ENCODE data around the gene RFPL3.

The RFPL3 gene

DNA sequence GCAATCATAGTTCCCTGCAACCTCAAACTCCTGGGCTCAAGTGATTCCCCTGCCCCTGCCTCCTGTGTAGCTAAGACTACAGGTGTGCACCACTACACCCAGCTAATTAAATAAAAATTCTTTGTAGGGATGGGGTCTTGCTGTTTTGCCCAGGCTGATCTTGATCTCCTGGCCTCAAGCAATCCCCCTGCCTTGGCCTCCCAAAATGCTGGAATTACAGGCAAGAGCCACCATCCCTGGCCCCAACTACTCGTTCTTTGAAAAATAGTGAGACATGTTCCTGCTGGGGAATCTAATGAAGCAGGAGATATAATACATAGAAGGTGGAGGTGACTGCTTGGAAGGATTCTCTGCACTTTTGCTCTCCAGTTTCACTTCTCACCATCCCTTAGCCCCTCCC, 40.1 kb upstream of the RFPL3 start:
- TF ChIP-seq, protein P1, sequence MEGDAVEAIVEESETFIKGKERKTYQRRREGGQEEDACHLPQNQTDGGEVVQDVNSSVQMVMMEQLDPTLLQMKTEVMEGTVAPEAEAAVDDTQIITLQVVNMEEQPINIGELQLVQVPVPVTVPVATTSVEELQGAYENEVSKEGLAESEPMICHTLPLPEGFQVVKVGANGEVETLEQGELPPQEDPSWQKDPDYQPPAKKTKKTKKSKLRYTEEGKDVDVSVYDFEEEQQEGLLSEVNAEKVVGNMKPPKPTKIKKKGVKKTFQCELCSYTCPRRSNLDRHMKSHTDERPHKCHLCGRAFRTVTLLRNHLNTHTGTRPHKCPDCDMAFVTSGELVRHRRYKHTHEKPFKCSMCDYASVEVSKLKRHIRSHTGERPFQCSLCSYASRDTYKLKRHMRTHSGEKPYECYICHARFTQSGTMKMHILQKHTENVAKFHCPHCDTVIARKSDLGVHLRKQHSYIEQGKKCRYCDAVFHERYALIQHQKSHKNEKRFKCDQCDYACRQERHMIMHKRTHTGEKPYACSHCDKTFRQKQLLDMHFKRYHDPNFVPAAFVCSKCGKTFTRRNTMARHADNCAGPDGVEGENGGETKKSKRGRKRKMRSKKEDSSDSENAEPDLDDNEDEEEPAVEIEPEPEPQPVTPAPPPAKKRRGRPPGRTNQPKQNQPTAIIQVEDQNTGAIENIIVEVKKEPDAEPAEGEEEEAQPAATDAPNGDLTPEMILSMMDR (IDR thresholded peaks at IDR 0.05; ENCODE audit: low read depth, low read length): no peak
- DNase-seq (ENCODE audit: extremely low read depth, low read depth): no peak

GRCh38 chr22:32318361-32318760, 39.3 kb upstream of the RFPL3 start:
- DNase-seq (ENCODE audit: extremely low read depth, low read depth): no peak
- TF ChIP-seq, protein P1 (IDR thresholded peaks at IDR 0.05; ENCODE audit: low read depth, low read length): no peak

- DNase-seq (ENCODE audit: extremely low read depth, low read depth): no peak
- TF ChIP-seq, protein P1 (IDR thresholded peaks at IDR 0.05; ENCODE audit: low read depth, low read length): no peak
These were observed 37.7 kb upstream of the RFPL3 start for GRCh38 chr22:32319861-32320406.

DNA sequence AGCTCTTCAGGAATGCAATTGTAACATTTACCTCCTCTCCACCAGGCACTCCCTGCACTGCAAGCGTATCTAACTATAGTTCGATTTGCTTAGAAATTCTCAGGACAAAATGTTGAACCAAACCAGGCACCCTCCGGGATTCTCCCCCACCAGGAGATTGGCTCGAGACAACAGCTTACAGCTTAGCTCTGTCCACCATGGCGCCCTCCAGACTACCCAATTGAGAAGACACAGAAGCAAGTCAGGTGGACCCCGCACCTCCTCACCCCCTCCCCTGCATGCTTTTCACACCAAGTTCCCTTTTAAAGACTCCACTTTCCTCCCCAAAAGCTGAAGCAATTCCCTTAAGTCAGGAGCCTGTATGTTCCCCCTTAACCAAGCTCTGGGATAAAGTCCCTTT, 34.7 kb upstream of the RFPL3 start:
- no peak for DNase-seq (ENCODE audit: extremely low read depth, low read depth)
- TF ChIP-seq, protein P1 (IDR thresholded peaks at IDR 0.05; ENCODE audit: low read depth, low read length): no peak

DNA sequence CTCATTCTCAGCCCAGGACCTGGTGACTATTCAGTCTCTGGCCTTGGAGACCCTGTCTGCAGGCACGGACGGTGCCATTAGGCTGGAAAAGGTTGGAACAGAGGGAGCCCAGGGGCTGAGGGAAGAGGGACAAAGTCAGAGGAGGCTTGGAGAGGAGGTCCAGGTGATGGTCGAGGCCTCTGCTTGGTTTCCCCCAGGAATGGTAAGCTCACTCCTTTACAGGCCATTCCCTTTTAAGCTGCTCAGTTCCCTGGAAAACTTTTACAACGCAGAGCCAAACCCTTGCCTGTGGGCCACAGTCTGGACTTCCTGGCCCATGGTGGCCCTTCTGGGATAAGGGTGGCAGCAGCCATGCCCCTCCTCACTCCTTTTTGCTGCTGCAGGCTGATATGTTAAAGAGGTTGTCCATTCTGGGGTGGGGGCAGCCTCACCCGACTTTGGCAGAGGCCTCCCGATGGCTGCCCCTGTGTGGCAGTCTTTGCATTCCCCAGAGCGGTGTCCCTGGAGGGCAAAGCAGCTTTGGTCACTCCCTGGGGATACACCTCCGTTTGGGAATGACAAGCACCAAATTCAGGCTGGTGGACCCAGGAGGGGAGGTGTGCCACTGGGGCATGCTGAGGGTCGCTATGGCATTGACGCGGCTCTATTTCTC, 34.0 kb upstream of the RFPL3 start:
- TF ChIP-seq, protein P1 (IDR thresholded peaks at IDR 0.05; ENCODE audit: low read depth, low read length): no peak
- no peak for DNase-seq (ENCODE audit: extremely low read depth, low read depth)

GRCh38 chr22:32324505-32325415, 32.9 kb upstream of the RFPL3 start:
- TF ChIP-seq, protein P1 (IDR thresholded peaks at IDR 0.05; ENCODE audit: low read depth, low read length): no peak
- no peak for DNase-seq (ENCODE audit: extremely low read depth, low read depth)

DNA sequence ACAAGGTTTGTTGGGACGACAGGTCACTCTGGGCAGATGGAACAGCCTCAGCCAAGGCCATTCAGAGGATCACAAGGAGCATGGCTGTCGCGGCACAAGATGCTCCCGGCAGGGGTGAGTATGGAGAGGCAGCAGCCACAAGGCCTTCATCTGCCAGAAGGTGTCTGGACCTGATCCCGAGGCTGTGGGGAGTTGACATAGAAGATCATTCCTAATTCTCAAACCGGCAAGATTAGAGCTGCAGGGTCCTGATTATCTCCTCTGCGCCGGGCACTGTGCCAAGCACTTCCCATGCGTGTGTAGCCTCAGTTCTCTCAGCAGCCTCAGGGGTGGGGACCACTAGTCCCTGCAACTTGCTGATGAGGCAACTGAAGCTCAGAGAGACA, 32.3 kb upstream of the RFPL3 start:
- TF ChIP-seq, protein P1 (IDR thresholded peaks at IDR 0.05; ENCODE audit: low read depth, low read length): no peak
- DNase-seq (ENCODE audit: extremely low read depth, low read depth): no peak
